GM23338 (cell line): ENCODE data around the gene EPHB3.

Experiments used
- CREB1 ChIP-seq: fragments of 250-450 bp; sonication (Bioruptor Pico); IDR thresholded peaks from 2 replicates; pipeline ENCODE4 v1.5.0; 2020; ENCODE audit warnings: low read depth, mild to moderate bottlenecking, moderate library complexity
- EZH2 ChIP-seq: fragments of 200-600 bp; sonication (generic); IDR thresholded peaks from one replicate; pipeline ENCODE4 v1.8.0; 2017; ENCODE audit warnings: antibody characterized with exemption, mild to moderate bottlenecking, low read depth; ENCODE audit not compliant: unreplicated experiment
- EZH2phosphoT487 ChIP-seq: fragments of 200-600 bp; sonication (generic); IDR thresholded peaks from one replicate; pipeline ENCODE4 v1.8.1; 2018; ENCODE audit warnings: antibody characterized with exemption; ENCODE audit not compliant: unreplicated experiment
- JUNB ChIP-seq: IDR thresholded peaks from one replicate; pipeline ENCODE4 v1.6.1; 2016; ENCODE audit warnings: antibody characterized with exemption; ENCODE audit not compliant: unreplicated experiment
- POLR2AphosphoS5 ChIP-seq: IDR thresholded peaks from 2 replicates; pipeline ENCODE4 v1.6.1; 2016; ENCODE audit warnings: antibody characterized with exemption, low read depth
- REST ChIP-seq: IDR thresholded peaks from one replicate; pipeline ENCODE4 v1.6.1; 2018; ENCODE audit warnings: antibody characterized with exemption; ENCODE audit not compliant: unreplicated experiment
- STAT1 ChIP-seq: IDR thresholded peaks from one replicate; pipeline ENCODE4 v1.6.1; 2016; ENCODE audit warnings: antibody characterized with exemption; ENCODE audit not compliant: unreplicated experiment
- TF ChIP-seq, protein P1 (sequence below), 2 experiments: fragments of 200-600 bp in 1 of 2; sonication (generic) in 1 of 2; conservative IDR thresholded peaks; 2 replicates each; pipeline versions ENCODE4 v1.5.1 to v1.6.1; 2016 to 2017; ENCODE audit warnings: antibody characterized with exemption in 2 of 2, low read depth in 2 of 2, mild to moderate bottlenecking in 2 of 2, moderate library complexity in 1 of 2

- TF ChIP-seq, protein P1, sequence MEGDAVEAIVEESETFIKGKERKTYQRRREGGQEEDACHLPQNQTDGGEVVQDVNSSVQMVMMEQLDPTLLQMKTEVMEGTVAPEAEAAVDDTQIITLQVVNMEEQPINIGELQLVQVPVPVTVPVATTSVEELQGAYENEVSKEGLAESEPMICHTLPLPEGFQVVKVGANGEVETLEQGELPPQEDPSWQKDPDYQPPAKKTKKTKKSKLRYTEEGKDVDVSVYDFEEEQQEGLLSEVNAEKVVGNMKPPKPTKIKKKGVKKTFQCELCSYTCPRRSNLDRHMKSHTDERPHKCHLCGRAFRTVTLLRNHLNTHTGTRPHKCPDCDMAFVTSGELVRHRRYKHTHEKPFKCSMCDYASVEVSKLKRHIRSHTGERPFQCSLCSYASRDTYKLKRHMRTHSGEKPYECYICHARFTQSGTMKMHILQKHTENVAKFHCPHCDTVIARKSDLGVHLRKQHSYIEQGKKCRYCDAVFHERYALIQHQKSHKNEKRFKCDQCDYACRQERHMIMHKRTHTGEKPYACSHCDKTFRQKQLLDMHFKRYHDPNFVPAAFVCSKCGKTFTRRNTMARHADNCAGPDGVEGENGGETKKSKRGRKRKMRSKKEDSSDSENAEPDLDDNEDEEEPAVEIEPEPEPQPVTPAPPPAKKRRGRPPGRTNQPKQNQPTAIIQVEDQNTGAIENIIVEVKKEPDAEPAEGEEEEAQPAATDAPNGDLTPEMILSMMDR (conservative IDR thresholded peaks at IDR 0.05; ENCODE audit: low read depth in 2 of 2), result no peak
- TF ChIP-seq REST (no peak), CREB1 (no peak), EZH2phosphoT487 (no peak), EZH2 (no peak), STAT1 (no peak), JUNB (no peak), POLR2AphosphoS5 (no peak)
Measured at GRCh38 chr3:184544513-184544861, 17.1 kb upstream of the EPHB3 start.
